Measurements from ENCODE around the gene SSC5D.
"Not testable (repeated sequence)": the region's sequence is repeated elsewhere in the genome, so short reads cannot be mapped to it uniquely, and the experiment has no call there.

Gene SSC5D

DNA sequence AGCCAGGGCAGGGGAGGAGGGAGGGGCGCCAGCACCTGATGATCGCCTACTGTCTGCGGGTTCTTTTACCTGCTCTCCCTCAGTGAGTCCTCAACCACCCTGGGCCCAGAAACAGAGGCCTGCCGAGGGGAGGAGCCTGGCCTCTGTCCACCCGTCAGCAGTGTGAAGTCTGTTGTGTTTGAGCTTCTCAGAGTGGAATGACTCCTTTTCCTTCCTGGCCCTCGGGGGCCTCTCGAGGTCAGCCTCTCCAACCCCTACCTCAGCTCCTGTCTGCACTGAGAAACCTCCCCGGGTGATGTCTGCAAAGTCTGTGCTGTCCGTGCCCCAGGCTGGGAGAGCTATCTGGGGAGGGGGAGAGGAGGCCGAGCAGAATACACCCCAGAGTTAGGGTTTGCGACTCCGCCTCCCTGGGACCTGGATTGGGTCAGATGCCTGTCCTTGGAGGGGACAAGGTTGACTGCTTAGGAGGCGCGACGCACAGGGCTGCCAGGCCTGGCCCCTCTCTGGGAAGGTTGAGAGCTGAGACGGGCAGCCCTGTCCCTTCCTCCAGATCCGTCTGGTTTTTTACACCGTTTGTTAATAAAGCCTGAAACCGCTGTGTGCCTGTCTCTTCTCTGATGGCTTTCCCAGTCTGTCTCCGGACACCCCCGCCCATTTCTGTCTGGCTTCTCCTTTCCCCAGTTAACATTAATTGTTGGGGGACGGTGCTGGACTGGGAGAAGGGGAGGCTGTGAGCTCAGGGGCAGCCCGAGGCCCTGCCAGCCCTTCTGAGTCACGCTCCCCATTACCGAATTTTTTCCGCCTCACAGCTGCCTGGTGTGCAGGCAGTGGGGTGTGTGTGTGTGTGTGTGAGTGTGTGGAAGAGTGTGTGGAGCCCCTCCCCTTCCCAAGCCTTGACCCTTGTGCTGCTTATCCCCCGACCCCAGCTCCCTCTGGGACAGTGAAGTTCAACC is 989 bp upstream of the SSC5D start:
- no peak for DNase-seq (ENCODE audit: low spot score)

DNA sequence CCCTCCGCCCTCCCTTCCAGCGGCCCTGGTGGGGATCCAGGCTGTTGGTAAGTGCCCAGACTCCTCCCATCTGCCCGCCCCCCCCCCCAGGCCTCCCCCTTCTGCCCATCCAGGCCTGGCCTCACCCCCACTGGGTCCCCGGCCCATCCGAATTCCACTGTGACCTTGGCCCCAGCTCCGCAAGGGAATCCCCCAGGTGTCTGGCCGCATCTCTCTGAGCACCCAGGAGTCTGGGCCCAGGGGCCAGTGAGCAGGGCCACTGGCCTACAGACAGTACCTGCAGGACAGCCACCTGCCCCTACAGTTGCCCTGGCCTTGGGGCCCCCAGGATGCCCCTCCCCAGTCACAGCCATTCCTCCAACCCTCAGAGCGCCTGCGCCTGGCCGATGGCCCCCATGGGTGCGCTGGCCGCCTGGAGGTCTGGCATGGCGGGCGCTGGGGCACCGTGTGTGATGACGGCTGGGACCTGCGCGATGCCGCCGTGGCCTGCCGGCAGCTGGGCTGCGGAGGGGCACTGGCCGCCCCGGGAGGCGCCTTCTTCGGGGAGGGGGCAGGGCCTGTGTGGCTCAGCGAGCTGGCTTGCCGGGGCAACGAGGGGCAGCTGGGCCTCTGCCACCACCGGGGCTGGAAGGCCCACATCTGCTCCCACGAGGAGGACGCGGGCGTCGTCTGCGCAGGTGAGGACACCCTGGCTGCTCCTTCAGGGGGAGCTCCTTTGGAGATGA is 912 bp downstream of the SSC5D start:
- DNase-seq (ENCODE audit: low spot score) = no peak

DNA sequence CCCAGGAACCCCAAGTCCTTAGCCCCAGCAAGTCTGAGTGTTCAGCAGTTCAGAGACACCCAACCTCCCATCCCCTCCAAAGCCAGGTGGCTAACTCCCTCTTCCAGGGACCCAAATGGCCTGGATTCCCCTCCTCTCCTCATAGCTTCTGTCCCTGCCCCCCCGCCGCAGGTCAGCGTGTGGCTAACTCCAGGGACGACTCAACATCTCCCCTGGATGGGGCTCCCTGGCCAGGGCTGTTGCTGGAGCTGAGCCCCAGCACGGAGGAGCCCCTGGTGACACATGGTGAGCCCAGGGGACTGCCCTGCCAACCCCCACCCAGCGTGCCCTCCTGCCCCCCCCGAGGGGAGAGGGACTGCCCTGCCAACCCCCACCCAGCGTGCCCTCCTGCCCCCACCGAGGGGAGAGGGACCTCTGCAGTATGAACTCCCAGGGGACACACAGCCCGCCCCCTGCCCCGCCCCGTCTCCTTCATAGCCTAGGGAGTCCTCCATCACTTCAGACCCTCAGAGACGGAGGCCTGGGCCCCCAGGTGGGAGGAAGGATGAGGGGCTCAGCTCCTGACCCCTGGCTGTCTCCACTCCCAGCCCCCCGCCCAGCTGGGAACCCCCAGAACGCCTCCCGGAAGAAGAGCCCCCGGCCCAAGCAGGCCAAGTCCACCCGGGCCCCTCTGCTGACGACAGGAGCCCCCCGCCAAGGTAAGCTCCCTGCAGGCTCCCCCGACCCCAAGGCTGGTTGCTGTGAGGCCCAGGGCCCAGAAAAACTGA is 1.7 kb downstream of the SSC5D start:
- DNase-seq (ENCODE audit: low spot score) = no peak

DNA sequence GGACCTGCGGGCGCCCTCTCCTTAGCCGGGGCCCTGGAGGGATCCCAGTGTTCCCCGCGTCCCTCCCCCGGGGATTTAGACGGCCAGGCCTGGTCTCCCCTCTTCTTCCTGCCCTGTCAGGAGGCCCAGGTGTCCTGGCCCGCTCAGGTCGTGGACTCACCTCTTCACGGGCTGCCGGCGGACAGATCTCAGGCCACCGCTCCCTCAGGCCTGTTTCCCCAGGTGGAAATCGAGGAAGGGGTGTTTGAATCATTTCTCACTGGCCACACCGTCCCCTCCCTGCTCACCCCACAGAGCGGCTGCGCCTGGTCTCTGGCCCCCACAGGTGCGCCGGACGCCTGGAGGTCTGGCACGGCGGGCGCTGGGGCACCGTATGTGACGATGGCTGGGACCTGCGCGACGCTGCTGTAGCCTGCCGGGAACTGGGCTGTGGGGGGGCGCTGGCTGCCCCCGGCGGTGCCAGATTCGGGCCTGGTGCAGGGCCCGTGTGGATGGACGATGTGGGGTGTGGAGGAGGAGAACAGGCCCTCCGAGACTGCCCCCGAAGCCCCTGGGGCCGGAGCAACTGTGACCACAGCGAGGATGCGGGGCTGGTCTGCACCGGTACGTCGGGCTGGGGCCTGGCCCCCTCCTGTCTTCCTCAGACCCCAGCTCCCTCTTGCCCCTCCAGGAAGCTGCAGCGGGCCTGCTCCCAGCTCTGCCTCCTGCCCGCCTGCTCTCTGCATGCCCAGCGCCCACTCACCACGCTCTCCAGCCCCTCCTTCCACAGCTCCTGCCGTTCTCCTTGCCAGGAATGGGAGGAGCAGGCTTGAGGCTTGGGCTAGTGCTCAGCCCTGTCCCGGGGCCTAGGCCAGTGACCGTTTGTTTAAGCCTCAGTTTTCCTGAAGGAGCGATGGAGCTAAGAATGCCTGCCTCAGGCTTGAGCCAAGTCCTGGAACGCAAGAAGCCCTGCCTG is 2.5 kb downstream of the SSC5D start:
- DNase-seq (ENCODE audit: low spot score) = no peak

DNA sequence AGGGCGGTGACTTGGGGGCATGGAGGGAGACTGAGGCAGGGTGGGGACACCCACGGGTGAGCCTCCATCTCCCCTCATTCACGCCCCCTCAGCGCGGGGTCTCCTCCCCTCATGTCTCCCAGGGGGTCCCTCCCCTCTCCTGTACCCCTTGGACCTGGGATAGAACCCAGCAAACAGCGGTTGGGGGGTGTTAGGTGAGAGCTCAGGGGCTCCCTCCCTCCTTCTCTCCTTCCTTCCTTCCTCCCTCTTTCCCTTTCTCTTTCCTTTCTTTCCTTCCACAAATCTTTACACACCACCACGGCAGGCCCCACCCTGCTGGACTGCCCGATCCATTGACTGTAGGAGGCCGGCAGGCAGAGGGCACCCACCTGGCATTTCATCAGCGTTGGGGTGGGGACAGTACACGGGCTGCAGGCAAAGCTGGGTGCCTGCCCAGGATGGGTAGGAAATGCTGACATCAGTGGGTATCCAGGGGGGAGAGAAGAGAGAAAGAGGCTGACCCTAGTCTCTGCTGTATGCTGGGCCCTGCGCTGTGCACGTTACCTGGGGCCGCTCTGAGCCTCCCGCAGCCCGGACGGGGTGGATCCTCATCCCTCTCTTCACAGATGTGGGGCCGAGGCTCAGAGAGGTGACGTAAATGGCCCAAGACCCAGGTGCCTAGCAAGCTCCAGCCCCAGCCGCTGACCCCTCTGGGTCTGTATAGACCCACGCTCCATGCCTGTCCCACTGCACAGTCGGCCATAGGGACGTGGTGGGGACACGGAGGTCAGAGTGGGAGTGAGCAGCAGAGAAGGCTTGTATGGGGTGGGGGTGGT is 3.5 kb downstream of the SSC5D start:
- DNase-seq (ENCODE audit: low spot score) = no peak

DNA sequence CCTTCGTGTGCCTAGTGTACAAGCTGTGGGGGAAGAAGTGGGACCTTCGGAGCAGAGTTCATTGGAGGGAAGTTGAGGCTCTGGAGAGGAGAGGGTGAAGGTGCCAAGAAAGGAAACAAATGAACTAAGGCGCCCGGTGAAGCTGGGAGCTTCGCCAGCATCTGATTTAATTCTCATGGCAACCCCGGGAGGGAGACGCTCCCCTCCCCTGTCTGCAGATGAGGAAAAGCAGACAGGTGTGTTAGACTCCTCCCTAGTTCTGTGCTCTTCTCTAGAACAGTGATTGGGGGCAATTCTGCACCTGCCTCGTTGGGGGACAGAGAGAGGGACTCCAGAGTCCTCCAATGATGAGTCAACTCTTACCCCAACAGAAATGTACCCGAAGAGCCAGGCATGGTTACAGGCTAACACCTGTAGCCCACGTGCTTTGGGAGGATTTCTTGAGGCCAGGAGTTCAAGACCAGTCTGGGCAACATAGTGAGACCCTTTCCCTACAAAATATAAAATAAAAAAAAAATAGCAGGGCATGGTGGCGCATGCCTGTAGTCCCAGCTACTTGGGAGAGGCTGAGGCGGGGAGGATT is 4.2 kb downstream of the SSC5D start:
- DNase-seq (ENCODE audit: low spot score) = no peak

DNA sequence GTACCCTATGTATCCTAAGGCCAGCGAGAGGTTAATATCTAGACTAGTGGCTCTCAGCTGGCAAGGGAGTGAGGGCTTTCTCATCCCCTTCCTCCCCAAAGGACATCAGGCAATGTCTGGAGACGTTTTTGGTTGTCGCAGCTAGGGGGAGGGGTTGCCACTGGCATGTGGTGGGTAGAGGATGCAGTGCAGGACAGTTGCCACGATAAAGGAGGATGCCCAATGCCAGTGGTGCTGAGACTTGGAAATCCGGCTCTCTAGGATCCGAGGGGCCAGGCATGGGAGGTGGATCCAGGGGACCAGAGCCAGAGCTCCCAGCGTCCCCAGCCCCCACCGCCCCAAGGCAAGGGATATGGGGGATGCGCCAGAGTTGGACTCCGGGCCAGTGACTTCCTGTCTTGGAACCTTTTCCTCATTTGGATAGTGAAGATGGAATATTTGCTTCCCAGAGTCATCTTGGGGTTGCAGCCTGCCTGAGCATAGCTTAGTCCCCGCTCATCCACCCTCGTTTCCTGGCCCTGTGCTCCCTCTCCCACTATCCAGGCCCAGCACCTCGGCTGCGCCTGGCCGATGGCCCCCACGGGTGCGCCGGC is 4.9 kb downstream of the SSC5D start:
- no peak for DNase-seq (ENCODE audit: low spot score)

DNA sequence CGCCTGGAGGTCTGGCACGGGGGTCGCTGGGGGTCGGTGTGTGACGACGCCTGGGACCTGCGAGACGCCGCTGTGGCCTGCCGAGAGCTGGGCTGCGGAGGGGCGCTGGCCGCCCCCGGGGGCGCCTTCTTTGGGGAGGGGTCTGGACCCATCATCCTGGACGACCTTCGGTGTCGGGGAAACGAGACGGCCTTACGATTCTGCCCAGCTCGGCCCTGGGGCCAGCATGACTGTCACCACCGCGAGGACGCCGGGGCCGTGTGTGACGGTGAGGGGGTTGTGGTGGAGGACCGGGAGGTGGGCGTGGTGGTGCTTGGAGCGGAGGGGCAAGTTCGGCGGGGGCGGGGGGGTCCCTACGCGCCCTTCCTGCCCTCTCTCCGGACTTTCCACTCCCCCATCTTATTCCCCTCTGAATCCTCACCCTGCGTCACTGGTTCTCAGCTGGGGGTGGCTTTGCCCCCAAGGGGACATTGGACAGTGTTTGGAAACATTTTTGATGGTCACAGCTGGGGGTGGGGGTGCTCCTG is 5.5 kb downstream of the SSC5D start:
- no peak for DNase-seq (ENCODE audit: low spot score)

DNA sequence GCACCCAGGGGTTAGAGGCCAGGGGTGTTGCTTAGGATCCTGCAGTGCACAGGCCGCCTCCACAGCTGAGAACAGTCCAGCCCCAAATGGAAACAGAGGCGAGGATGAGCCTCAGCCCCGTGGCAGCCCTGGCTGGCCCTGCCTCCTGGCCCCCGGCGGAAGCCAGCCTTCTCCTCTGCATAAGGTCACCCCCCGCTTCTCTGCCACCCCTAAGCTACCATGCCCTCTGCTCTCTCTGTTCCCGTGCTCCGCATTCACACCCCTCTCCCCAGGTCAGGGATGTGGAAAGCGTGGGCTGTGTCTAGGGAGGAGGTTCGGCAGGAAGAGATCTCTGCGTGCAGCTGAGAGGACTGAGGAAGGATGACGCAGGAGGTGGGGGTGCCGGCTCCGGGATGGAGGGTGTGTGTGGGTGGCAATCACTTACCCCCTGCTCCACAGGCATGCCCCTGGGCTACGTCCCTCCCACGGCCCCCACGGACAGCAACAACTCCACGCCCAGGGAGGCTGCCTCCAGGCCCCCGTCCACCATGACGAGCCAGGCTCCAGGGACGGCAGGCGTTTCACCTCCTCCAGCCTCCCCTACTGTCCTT is 6.0 kb downstream of the SSC5D start:
- DNase-seq (ENCODE audit: low spot score) = no peak

DNA sequence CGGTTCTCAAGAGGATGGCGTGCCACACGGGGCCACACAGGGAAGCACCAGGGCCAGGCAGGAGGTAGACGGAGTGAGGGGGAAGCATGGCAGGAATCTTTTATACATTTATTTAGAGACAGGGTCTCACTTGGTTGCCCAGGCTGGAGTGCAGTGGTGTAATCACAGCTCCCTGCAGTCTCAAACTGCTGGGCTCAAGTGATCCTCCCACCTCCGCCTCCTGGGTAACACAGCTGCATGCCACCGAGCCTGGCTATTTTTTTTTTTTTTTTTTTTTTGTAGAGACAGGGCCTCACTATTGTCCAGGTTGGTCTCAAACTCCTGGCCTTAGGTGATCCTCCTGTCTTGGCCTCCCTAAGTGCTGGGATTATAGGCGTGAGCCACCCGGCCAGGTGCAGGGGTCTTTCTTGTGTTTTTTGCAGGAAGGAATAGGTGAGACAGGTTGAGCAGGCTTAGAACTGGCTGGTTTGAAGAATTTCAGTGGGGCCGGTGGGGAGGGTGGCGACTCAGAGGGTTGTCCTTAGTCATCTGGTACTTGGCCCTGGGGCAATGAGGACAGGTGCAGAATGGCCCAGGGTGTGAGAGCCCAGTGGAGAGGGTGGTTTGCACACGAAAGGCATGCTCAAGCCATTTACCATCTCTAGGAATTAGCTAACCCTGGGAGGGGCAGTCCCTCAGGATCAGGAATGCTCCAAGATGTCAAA is 7.6 kb downstream of the SSC5D start:
- DNase-seq (ENCODE audit: low spot score) = no peak

DNA sequence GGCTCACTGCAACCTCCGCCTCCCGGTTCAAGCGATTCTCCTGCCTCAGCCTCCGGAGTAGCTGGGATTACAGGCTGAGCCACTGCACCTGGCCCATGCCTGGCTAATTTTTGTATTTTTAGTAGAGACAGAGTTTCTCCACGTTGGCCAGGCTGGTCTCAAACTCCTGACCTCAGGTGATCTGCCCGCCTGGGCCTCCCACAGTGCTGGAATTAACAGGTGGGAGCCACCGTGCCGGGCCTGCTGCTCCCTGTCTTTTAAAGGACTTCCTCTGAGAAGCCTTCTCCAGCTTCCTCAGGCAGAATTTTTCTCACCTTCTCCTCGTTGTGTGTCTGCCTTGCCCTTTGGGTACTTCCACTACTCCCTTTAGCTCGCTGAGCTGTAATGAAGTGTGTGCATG is 8.6 kb downstream of the SSC5D start:
- not testable (repeated sequence) for DNase-seq (ENCODE audit: low spot score)

DNA sequence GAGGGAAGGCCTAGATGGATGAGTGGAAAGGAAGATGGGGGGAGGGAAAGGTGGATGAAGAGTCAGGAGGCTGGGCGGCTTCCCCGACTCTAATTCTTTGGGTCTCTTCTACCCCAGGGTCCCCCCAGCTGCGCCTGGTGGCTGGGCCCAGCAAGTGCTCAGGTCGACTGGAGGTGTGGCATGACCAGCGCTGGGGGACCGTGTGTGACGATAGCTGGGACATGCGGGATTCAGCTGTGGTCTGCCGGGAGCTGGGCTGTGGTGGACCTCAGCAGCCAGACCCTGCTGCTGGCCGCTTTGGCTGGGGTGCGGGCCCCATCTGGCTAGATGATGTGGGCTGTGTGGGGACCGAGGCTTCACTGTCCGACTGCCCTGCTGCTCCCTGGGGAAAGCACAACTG is 9.5 kb downstream of the SSC5D start:
- no peak for DNase-seq (ENCODE audit: low spot score)

DNA sequence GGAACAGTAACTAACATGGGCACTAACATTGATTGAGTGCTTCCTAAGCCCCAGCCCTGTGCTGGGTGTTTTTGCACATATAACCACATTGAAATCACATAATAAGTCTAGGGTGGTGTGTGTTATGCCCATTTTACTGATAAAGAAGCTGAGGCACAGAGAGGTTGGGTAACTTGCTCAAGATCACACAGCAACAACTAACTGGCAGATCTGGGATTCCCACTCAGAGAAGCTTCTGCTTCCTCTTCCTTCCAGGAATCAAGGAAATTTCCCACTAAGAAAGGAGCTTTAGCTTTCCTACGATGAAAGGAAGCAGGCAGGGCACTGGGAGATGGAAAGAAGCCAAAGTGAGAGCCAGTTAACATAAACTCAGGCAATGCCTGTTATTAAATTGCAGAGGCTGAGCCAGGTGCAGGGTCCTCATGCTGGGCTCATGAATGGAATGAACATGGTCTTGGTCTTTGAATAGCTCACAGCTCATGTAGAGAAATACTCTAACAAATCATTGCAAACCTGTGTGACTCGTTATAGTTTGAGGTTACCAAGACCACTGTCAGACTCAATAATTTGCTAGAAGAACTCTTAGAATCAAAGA is 10.1 kb downstream of the SSC5D start:
- no peak for DNase-seq (ENCODE audit: low spot score)

DNA sequence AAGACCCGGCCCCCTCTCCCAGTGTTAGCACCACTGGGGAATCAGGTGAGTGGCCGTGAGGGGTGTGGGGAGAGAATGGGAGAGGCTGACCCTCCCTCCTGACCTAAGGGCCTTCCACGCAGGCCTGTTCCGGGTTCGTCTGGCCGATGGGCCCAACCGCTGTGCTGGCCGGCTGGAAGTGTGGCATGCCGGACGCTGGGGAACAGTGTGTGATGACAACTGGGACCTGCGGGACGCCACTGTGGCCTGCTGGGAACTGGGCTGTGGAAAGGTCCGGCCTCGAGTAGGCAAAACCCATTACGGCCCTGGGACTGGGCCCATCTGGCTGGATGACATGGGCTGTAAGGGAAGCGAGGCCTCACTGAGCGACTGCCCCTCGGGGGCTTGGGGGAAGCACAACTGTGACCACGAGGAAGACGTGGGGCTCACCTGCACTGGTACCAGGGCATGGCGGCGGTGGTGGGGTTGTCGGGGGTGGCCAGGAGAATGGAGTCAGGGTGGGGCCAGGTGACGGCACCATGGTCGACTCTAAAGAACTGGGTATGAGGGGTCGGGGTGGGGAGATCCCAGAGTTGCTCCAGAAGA is 12.2 kb downstream of the SSC5D start:
- no peak for DNase-seq (ENCODE audit: low spot score)

DNA sequence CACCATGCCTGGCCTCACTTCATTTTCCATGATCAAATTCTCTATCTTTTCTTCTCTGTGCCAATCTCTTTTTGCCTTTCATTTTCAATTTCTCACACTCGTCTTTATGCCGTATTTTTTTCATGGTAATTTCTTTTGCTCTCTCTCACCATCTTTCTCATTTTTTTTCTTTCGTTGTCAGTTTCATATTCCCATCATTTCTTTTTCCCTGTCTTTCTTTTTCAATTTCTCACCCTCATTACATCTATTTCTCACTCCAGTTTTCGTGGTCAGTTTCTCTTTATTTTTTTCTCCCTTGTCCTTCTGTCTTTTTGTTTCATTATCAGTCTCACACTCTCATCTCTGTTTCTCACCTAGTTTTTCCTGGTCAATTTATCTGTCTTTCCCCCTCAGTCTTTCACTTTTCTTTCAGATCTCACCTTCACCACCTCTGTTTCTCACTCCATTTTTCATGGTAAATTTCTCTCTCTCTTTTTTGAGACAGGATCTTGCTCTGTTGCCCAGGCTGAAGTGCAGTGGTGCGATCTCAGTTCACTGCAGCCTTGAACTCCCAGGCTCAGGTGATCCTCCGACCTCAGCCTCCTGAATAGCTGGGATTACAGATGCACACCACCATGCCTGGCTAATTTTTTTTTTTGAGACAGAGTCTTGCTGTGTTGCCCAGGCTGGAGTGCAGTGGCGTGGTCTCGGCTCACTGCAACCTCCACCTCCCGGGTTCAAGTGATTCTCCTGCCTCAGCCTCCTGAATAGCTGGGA is 14.1 kb downstream of the SSC5D start:
- DNase-seq (ENCODE audit: low spot score) = no peak

DNA sequence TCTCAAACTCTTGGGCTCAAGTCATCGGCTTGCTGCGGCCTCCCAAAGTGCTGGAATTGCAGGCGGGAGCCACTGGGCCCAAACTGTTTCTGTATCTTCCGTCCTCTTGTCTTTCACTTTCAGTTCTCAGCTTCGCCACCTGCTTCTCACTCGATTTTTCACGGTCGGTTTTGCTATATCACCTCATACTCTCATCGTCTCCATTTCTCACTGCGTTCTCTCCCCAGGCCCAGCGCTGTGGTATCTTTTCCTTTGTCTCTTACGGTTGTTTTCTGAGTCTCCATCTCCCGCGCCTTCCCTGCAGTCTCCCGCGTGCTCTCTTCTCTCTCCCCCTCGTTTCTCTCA is 14.9 kb downstream of the SSC5D start:
- DNase-seq (ENCODE audit: low spot score) = no peak

All from COLO829 (cell line).